MM.1S (cell line): ENCODE data around the gene ECT2.

Source experiments
- DNase-seq: peaks from one replicate; pipeline ENCODE4 v3.0.0-alpha.2; 2015
- H2AFZ ChIP-seq: fragments of 300-600 bp; sonication (generic); 2 replicates; pipeline ENCODE4 v1.6.0; 2016; ENCODE audit warnings: antibody characterized with exemption, low read length
- H3F3A ChIP-seq: fragments of 300-600 bp; sonication (generic); 2 replicates; pipeline ENCODE4 v1.6.1; 2016; ENCODE audit warnings: mild to moderate bottlenecking, antibody characterized with exemption, low read length, moderate library complexity, mixed read lengths; ENCODE audit not compliant: insufficient read depth
- H3K27ac ChIP-seq: fragments of 300-600 bp; sonication (generic); 2 replicates; pipeline ENCODE4 v1.5.1; 2016; ENCODE audit warnings: mild to moderate bottlenecking, low read length
- H3K27me3 ChIP-seq: fragments of 300-600 bp; sonication (generic); replicated peaks from 2 replicates; pipeline ENCODE4 v1.6.0; 2016; ENCODE audit warnings: low read length; ENCODE audit not compliant: insufficient read depth
- H3K36me3 ChIP-seq: fragments of 300-600 bp; sonication (generic); replicated peaks from 2 replicates; pipeline ENCODE4 v1.6.1; 2016; ENCODE audit warnings: mild to moderate bottlenecking, low read length, mixed read lengths; ENCODE audit not compliant: insufficient read depth
- H3K4me1 ChIP-seq: fragments of 300-600 bp; sonication (generic); 2 replicates; pipeline ENCODE4 v1.6.1; 2016; ENCODE audit warnings: low read length, mixed read lengths
- H3K4me2 ChIP-seq: fragments of 300-600 bp; sonication (generic); 2 replicates; pipeline ENCODE4 v1.6.0; 2016; ENCODE audit warnings: low read depth, low read length
- H3K4me3 ChIP-seq: fragments of 300-600 bp; sonication (generic); 2 replicates; pipeline ENCODE4 v1.5.1; 2016; ENCODE audit warnings: low read length, mixed read lengths
- H3K79me2 ChIP-seq: fragments of 300-600 bp; sonication (generic); 2 replicates; pipeline ENCODE4 v1.6.1; 2016; ENCODE audit warnings: mixed run types, low read length, mixed read lengths
- H3K9ac ChIP-seq: fragments of 300-600 bp; sonication (generic); 2 replicates; pipeline ENCODE4 v1.6.1; 2016; ENCODE audit warnings: low read length, mixed read lengths
- H3K9me2 ChIP-seq: fragments of 300-600 bp; sonication (generic); replicated peaks from 2 replicates; pipeline ENCODE4 v1.6.1; 2016; ENCODE audit warnings: mild to moderate bottlenecking, low read length, mixed read lengths; ENCODE audit not compliant: insufficient read depth
- H3K9me3 ChIP-seq: fragments of 300-600 bp; sonication (generic); replicated peaks from 2 replicates; pipeline ENCODE4 v1.6.1; 2016; ENCODE audit warnings: mild to moderate bottlenecking, low read length, mixed read lengths; ENCODE audit not compliant: insufficient read depth
- H4K20me1 ChIP-seq: fragments of 300-600 bp; sonication (generic); 2 replicates; pipeline ENCODE4 v1.6.1; 2016; ENCODE audit warnings: mild to moderate bottlenecking, low read length, moderate library complexity, mixed read lengths; ENCODE audit not compliant: insufficient read depth
- CTCF ChIP-seq: fragments of 300-600 bp; sonication (generic); IDR thresholded peaks from 2 replicates; pipeline ENCODE4 v1.5.1; 2016; ENCODE audit warnings: antibody characterized with exemption, low read length, mixed read lengths
- EZH2 ChIP-seq: fragments of 300-600 bp; sonication (generic); optimal IDR thresholded peaks from 2 replicates; pipeline ENCODE3; 2017; ENCODE audit warnings: low read depth, mild to moderate bottlenecking, antibody characterized with exemption, low read length, mixed read lengths
- EZH2phosphoT487 ChIP-seq: fragments of 300-600 bp; sonication (generic); IDR thresholded peaks from 2 replicates; pipeline ENCODE4 v1.6.1; 2018; ENCODE audit warnings: antibody characterized with exemption, low read length

The ECT2 gene

DNA sequence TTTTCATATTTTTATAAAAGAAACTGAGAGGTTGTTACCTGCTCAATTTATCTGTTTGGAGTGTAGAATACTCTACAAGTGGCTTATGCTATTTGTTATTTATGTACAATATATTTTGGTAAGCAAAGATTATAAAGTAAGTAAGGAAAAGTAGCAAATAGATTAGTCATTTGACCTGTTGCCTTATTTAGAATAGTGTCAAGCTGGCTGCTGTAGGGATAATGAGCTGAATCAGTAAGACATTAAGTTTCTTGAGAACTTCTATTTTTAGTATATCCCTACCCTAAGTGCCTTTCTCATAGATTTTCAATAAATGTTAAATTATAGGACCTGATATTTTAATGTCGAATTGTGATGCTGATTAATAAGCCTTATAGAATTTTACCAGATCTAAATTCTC, 37.2 kb downstream of the ECT2 start:
- no peak overlapping the region for H3K9ac ChIP-seq
- H3K79me2 ChIP-seq, result no peaks in the 10 kb centered on the region
- no peak overlapping the region for H2AFZ ChIP-seq
- no peaks in the 10 kb centered on the region for H4K20me1 ChIP-seq
- DNase-seq, result no peak
- no peaks in the 10 kb centered on the region for H3K27me3 ChIP-seq
- H3K9me2 ChIP-seq, result no peaks in the 10 kb centered on the region
- TF ChIP-seq CTCF (no peak), EZH2phosphoT487 (no peak), EZH2 (no peak)
- H3F3A ChIP-seq, result no peaks in the 10 kb centered on the region
- no peak overlapping the region for H3K4me3 ChIP-seq
- H3K4me2 ChIP-seq, result no peak overlapping the region
- H3K36me3 ChIP-seq, result peaks cover 9% of the 10 kb centered on the region; the same call in 1 of the 2 replicates
- no peaks in the 10 kb centered on the region for H3K9me3 ChIP-seq
- H3K4me1 ChIP-seq, result no peaks in the 10 kb centered on the region
- no peak overlapping the region for H3K27ac ChIP-seq

DNA sequence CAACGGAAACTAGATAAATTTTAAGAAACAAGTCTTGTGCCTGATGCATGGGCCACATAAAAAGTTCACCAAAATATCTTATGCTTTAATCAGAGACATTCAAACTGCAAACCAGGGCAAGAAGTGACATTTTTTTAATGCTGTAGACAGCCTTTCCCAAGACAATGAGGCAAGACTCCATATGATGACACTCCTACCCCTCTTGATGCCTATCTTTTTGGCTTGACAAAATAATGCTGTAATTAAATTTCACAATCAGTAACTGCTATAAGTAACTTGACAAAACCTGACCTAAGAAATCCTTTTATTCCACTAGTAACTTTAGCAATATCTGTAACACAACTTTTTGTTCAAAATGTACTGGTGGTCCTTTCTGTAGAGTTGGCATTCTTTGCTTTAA, 48.7 kb downstream of the ECT2 start:
- H3K36me3 ChIP-seq, result no peaks in the 10 kb centered on the region; the same call in 1 of the 2 replicates
- no peaks in the 10 kb centered on the region for H3K9me2 ChIP-seq
- TF ChIP-seq EZH2phosphoT487 (no peak), CTCF (no peak), EZH2 (no peak)
- no peak overlapping the region for H3K9ac ChIP-seq
- no peaks in the 10 kb centered on the region for H3K9me3 ChIP-seq
- H3K27ac ChIP-seq, result no peak overlapping the region
- no peak overlapping the region for H3K4me2 ChIP-seq
- no peaks in the 10 kb centered on the region for H3K79me2 ChIP-seq
- no peaks in the 10 kb centered on the region for H3K4me1 ChIP-seq
- 0 out of 2 replicates have a peak, but pooled peaks cover 4% of the 10 kb centered on the region for H3F3A ChIP-seq
- no peak overlapping the region for H3K4me3 ChIP-seq
- H2AFZ ChIP-seq, result no peak overlapping the region
- H3K27me3 ChIP-seq, result no peaks in the 10 kb centered on the region
- DNase-seq, result no peak
- no peaks in the 10 kb centered on the region for H4K20me1 ChIP-seq

DNA sequence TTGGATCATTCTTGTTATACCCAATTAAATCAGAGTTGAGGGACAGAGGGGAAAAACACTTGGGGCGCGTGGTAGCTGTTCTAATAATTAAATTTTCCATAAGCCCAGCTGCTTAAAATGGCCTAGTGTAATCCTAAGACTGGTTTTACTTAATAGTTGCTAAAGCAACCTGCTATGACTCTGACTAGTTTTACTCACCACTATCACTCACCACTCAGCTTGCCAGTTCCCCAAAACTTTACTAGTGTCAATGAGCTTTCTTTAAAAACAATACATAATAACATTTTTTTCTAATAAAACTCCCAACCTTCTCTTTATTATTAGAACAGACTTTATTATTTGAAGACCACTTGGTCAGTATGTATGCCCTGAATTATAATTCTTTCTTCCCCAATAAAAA, 49.6 kb downstream of the ECT2 start:
- no peak overlapping the region for H3K4me2 ChIP-seq
- no peak overlapping the region for H3K4me3 ChIP-seq
- H3K9ac ChIP-seq, result no peak overlapping the region
- H3K36me3 ChIP-seq, result no peaks in the 10 kb centered on the region; the same call in 1 of the 2 replicates
- no peaks in the 10 kb centered on the region for H3K9me2 ChIP-seq
- no peaks in the 10 kb centered on the region for H4K20me1 ChIP-seq
- TF ChIP-seq EZH2phosphoT487, result no peak
- TF ChIP-seq CTCF, result no peak
- no peak for TF ChIP-seq EZH2
- H3K79me2 ChIP-seq, result no peaks in the 10 kb centered on the region
- H2AFZ ChIP-seq, result no peak overlapping the region
- DNase-seq, result no peak
- no peaks in the 10 kb centered on the region for H3K27me3 ChIP-seq
- H3F3A ChIP-seq, result 0 out of 2 replicates have a peak, but pooled peaks cover 4% of the 10 kb centered on the region
- no peaks in the 10 kb centered on the region for H3K4me1 ChIP-seq
- no peaks in the 10 kb centered on the region for H3K9me3 ChIP-seq
- no peak overlapping the region for H3K27ac ChIP-seq
